Measurements from ENCODE around the gene HTATIP2.

DNA sequence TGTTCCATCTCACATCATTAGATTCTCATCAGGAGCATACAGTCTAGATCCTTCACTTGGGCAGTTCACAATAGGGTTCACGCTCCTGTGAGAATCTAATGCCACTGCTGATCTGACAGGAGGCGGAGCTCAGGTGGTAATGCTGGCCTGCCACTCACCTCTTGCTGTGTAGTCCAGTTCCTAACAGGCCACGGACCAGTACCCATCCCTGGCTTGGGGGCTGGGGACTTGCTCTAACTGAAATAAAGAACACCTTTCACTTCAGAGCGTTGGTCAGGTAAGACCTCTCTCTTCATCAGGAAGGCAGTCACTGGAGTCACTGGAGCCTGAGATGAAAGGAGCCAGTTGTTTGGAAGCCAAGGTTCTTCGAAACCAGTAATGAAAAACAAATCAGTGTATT, 65.7 kb downstream of the HTATIP2 start:
- TF ChIP-seq POLR2A (IDR thresholded peaks at IDR 0.05) = no peak
- TF ChIP-seq, protein P1, sequence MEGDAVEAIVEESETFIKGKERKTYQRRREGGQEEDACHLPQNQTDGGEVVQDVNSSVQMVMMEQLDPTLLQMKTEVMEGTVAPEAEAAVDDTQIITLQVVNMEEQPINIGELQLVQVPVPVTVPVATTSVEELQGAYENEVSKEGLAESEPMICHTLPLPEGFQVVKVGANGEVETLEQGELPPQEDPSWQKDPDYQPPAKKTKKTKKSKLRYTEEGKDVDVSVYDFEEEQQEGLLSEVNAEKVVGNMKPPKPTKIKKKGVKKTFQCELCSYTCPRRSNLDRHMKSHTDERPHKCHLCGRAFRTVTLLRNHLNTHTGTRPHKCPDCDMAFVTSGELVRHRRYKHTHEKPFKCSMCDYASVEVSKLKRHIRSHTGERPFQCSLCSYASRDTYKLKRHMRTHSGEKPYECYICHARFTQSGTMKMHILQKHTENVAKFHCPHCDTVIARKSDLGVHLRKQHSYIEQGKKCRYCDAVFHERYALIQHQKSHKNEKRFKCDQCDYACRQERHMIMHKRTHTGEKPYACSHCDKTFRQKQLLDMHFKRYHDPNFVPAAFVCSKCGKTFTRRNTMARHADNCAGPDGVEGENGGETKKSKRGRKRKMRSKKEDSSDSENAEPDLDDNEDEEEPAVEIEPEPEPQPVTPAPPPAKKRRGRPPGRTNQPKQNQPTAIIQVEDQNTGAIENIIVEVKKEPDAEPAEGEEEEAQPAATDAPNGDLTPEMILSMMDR (IDR thresholded peaks at IDR 0.05) = no peak

Data from ovary (tissue), 3 donors.